ENCODE measurements around the gene TCN1.
"Not testable (repeated sequence)": the region's sequence is repeated elsewhere in the genome, so short reads cannot be mapped to it uniquely, and the experiment has no call there.

The TCN1 gene

GRCh38 chr11:59866397-59866796, at the start of gene TCN1:
Gene TCN1, minus strand, starts transcription at chr11:59866487. Its CDS starts 17 bp downstream, at chr11:59866470.
- no peak for DNase-seq (ENCODE audit: low spot score)
- FAIRE-seq: no peak

GRCh38 chr11:59903569-59903968, 37.3 kb upstream of the TCN1 start:
- FAIRE-seq: not testable (repeated sequence)

GRCh38 chr11:59901306-59901705, 35.0 kb upstream of the TCN1 start:
- FAIRE-seq: no peak

More at GRCh38 chr11:59903569-59903968, 37.3 kb upstream of the TCN1 start:
- not testable (repeated sequence) for DNase-seq (ENCODE audit: low spot score)

GRCh38 chr11:59900366-59901126, 34.3 kb upstream of the TCN1 start:
- FAIRE-seq (no peak), DNase-seq (ENCODE audit: low spot score) (no peak)

More at GRCh38 chr11:59901306-59901705, 35.0 kb upstream of the TCN1 start:
- peak; percentile 8 for DNase-seq (ENCODE audit: low spot score)

GRCh38 chr11:59899532-59899931, 33.2 kb upstream of the TCN1 start:
- FAIRE-seq: no peak
- DNase-seq (ENCODE audit: low spot score): no peak

- FAIRE-seq (no peak), DNase-seq (ENCODE audit: low spot score) (no peak)
Measured at GRCh38 chr11:59898650-59899049, 32.4 kb upstream of the TCN1 start.

GRCh38 chr11:59898046-59898445, 31.8 kb upstream of the TCN1 start:
- FAIRE-seq (no peak), DNase-seq (ENCODE audit: low spot score) (no peak)

- no peak for DNase-seq (ENCODE audit: low spot score)
- no peak for FAIRE-seq
Measured at GRCh38 chr11:59894616-59895015, 28.3 kb upstream of the TCN1 start.

- DNase-seq (ENCODE audit: low spot score) (no peak), FAIRE-seq (no peak)
Measured at GRCh38 chr11:59891781-59892181, 25.5 kb upstream of the TCN1 start.

- DNase-seq (ENCODE audit: low spot score); FAIRE-seq: not testable (repeated sequence)
Measured at GRCh38 chr11:59887156-59887555, 20.9 kb upstream of the TCN1 start.

GRCh38 chr11:59883597-59883996, 17.3 kb upstream of the TCN1 start:
- FAIRE-seq: no peak

GRCh38 chr11:59879567-59879966, 13.3 kb upstream of the TCN1 start:
- DNase-seq (ENCODE audit: low spot score) (no peak), FAIRE-seq (no peak)

More at GRCh38 chr11:59883597-59883996, 17.3 kb upstream of the TCN1 start:
- no peak for DNase-seq (ENCODE audit: low spot score)

- DNase-seq (ENCODE audit: low spot score): no peak
- no peak for FAIRE-seq
Measured at GRCh38 chr11:59878575-59878974, 12.3 kb upstream of the TCN1 start, which contains the start of gene OOSP3. Gene OOSP3, plus strand, starts transcription at chr11:59878782. Its CDS starts 27 bp downstream, at chr11:59878809.

GRCh38 chr11:59877784-59878183, 11.5 kb upstream of the TCN1 start:
- no peak for DNase-seq (ENCODE audit: low spot score)
- no peak for FAIRE-seq

- DNase-seq (ENCODE audit: low spot score) (no peak), FAIRE-seq (no peak)
Measured at GRCh38 chr11:59877325-59877724, 11.0 kb upstream of the TCN1 start.

GRCh38 chr11:59875856-59876519, 9.7 kb upstream of the TCN1 start:
- FAIRE-seq: no peak

GRCh38 chr11:59872076-59872475, 5.8 kb upstream of the TCN1 start:
- DNase-seq (ENCODE audit: low spot score) (no peak), FAIRE-seq (no peak)

More at GRCh38 chr11:59875856-59876519, 9.7 kb upstream of the TCN1 start:
- no peak for DNase-seq (ENCODE audit: low spot score)

GRCh38 chr11:59867946-59868345, 1.7 kb upstream of the TCN1 start:
- DNase-seq (ENCODE audit: low spot score): no peak
- FAIRE-seq: no peak

- no peak for DNase-seq (ENCODE audit: low spot score)
- no peak for FAIRE-seq
Measured at GRCh38 chr11:59866836-59867235, 549 bp upstream of the TCN1 start.

GRCh38 chr11:59865031-59865430, 1.3 kb downstream of the TCN1 start:
- DNase-seq (ENCODE audit: low spot score) (peak; percentile 18), FAIRE-seq (peak; percentile 33)

- DNase-seq (ENCODE audit: low spot score) (no peak), FAIRE-seq (no peak)
Measured at GRCh38 chr11:59862252-59862651, 4.0 kb downstream of the TCN1 start.

- FAIRE-seq: no peak
Measured at GRCh38 chr11:59859673-59860072, 6.6 kb downstream of the TCN1 start.

More at GRCh38 chr11:59859673-59860072, 6.6 kb downstream of the TCN1 start:
- DNase-seq (ENCODE audit: low spot score): no peak

All from RCC 7860 (cell line).